ENCODE results near the gene BTBD2. TPM values are rescaled to one million over a fixed set of nuclear protein-coding genes. Genes with fewer than 3 reads are reported as not detected.

BTBD2 gene
- total RNA-seq, 1 donor from 2014 or later: 48.8 TPM

DNA sequence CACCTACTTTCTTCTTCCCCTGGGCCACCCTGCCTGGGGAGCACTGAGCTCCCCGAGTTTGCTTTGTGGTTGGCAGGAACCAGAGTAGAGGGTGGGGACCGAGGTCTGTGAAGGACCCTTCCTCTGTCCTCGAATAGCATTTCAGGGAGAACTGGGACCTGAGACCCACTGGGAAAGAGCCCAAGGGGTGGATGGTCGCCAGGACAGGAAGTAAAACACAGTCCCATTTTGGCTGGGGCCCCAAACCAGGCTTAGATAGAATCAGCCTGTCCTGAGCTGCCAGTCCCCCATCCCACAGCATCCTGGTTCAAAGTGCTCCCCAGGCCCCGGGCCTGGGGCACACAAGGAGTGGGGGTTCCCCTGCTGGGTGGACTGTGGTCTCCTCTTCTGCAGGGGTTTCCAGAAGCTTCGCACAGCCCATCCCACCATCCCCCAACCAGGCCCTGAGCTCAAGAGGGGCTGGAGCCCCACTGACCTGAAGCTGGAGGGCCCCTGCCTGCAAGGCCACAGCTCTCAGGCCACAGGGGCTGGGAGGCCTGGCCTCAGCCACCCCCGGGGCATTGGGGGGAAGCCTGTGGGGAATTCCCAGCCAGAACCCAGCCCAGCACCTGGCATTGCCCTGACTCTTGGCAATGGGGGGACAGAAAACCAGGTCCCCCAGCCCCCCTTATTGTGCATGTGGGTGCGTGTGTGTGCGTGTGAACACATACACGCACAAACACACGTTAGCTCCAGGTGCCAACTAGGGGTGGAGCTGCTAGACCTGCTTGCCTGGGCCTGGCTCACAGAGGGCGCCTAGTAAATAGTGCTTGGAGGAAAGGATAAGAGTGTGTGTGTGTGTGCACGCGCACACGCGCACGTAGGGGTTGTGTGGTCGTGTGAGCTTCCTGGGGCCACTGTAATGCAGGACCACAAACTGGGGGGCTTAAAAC is 36.5 kb upstream of the BTBD2 start:
- peak overlapping the region; percentile 83 for H3K4me3 Mint-ChIP-seq
- TF ChIP-seq EZH2 (IDR thresholded peaks at IDR 0.05) (no peak), EZH2phosphoT487 (IDR thresholded peaks at IDR 0.05) (no peak)
- TF ChIP-seq, protein P1, sequence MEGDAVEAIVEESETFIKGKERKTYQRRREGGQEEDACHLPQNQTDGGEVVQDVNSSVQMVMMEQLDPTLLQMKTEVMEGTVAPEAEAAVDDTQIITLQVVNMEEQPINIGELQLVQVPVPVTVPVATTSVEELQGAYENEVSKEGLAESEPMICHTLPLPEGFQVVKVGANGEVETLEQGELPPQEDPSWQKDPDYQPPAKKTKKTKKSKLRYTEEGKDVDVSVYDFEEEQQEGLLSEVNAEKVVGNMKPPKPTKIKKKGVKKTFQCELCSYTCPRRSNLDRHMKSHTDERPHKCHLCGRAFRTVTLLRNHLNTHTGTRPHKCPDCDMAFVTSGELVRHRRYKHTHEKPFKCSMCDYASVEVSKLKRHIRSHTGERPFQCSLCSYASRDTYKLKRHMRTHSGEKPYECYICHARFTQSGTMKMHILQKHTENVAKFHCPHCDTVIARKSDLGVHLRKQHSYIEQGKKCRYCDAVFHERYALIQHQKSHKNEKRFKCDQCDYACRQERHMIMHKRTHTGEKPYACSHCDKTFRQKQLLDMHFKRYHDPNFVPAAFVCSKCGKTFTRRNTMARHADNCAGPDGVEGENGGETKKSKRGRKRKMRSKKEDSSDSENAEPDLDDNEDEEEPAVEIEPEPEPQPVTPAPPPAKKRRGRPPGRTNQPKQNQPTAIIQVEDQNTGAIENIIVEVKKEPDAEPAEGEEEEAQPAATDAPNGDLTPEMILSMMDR (IDR thresholded peaks at IDR 0.05): no peak
- Histone ChIP-seq H3K27ac (peak overlapping the region; percentile 19), H3K9me3 (ENCODE audit: low read depth) (no peaks in the 10 kb centered on the region), H3K9ac (no peak overlapping the region), H3K27me3 (no peaks in the 10 kb centered on the region), H3F3A (ENCODE audit: low read depth) (peaks cover 10% of the 10 kb centered on the region), H3K4me3 (peak overlapping the region; percentile 36), H3K36me3 (no peaks in the 10 kb centered on the region), H3K4me1 (peaks cover 10% of the 10 kb centered on the region), H3K4me2 (peak overlapping the region; percentile 66), H4K20me1 (ENCODE audit: low read depth) (peaks cover 37% of the 10 kb centered on the region), H3K79me2 (ENCODE audit: low read depth) (peaks cover 39% of the 10 kb centered on the region), H2AFZ (replicated peaks) (no peak overlapping the region)
- no peak for DNase-seq (ENCODE audit: low spot score)
- H3K4me1 Mint-ChIP-seq: peaks cover 28% of the 10 kb centered on the region
- peaks cover 3% of the 10 kb centered on the region for H3K27me3 Mint-ChIP-seq (ENCODE audit: insufficient read depth, low read depth)
- no peaks in the 10 kb centered on the region for H3K36me3 Mint-ChIP-seq
- H3K9me3 Mint-ChIP-seq: no peaks in the 10 kb centered on the region
- H3K27ac Mint-ChIP-seq: peak overlapping the region; percentile 66

- H3K9ac ChIP-seq: peak within 1 kb of the TSS; percentile 85
- no peaks in the 10 kb centered on the region for H3K36me3 Mint-ChIP-seq
- TF ChIP-seq, protein P1 (IDR thresholded peaks at IDR 0.05): peak; percentile 68
- TF ChIP-seq EZH2phosphoT487 (IDR thresholded peaks at IDR 0.05) (no peak), EZH2 (IDR thresholded peaks at IDR 0.05) (no peak)
- H3K79me2 ChIP-seq (ENCODE audit: low read depth): peaks cover 43% of the 10 kb centered on the region
- H3K4me3 ChIP-seq: peak within 1 kb of the TSS; percentile 100
- H3K4me1 ChIP-seq: peaks cover 8% of the 10 kb centered on the region
- H4K20me1 ChIP-seq (ENCODE audit: low read depth): peaks cover 46% of the 10 kb centered on the region
- H3K27me3 ChIP-seq: no peaks in the 10 kb centered on the region
- H3K9me3 ChIP-seq (ENCODE audit: low read depth): no peaks in the 10 kb centered on the region
- DNase-seq (ENCODE audit: low spot score): peak; percentile 97
- H3K4me1 Mint-ChIP-seq: peaks cover 26% of the 10 kb centered on the region
- H3K9me3 Mint-ChIP-seq: no peaks in the 10 kb centered on the region
- H3K27me3 Mint-ChIP-seq (ENCODE audit: insufficient read depth, low read depth): peaks cover 3% of the 10 kb centered on the region
- peak within 1 kb of the TSS; percentile 99 for H3K4me2 ChIP-seq
- H3F3A ChIP-seq (ENCODE audit: low read depth): peaks cover 10% of the 10 kb centered on the region
- H3K4me3 Mint-ChIP-seq: peak within 1 kb of the TSS; percentile 92
- no peak within 1 kb of the TSS for H2AFZ ChIP-seq (replicated peaks)
- no peak within 1 kb of the TSS for H3K27ac Mint-ChIP-seq
- peak within 1 kb of the TSS; percentile 19 for H3K27ac ChIP-seq
- H3K36me3 ChIP-seq: no peaks in the 10 kb centered on the region
Observed at GRCh38 chr19:2050991-2051772, 35.7 kb upstream of the BTBD2 start, which contains the start of gene MKNK2. MKNK2 (minus strand) TSS chr19:2051244; CDS start chr19:2050851, 393 bp downstream.

- H3K36me3 Mint-ChIP-seq: no peaks in the 10 kb centered on the region
- peak; percentile 64 for DNase-seq (ENCODE audit: low spot score)
- no peaks in the 10 kb centered on the region for H3K9me3 Mint-ChIP-seq
- H3K36me3 ChIP-seq: no peaks in the 10 kb centered on the region
- peak overlapping the region; percentile 92 for H3K4me3 Mint-ChIP-seq
- peaks cover 1% of the 10 kb centered on the region for H3K4me1 ChIP-seq
- peaks cover under 1% of the 10 kb centered on the region for H3K27me3 Mint-ChIP-seq (ENCODE audit: insufficient read depth, low read depth)
- no peak for TF ChIP-seq EZH2phosphoT487 (IDR thresholded peaks at IDR 0.05)
- TF ChIP-seq EZH2 (IDR thresholded peaks at IDR 0.05): no peak
- TF ChIP-seq, protein P1 (IDR thresholded peaks at IDR 0.05): no peak
- no peak overlapping the region for H3K27ac ChIP-seq
- H3K27ac Mint-ChIP-seq: no peak overlapping the region
- no peaks in the 10 kb centered on the region for H3K27me3 ChIP-seq
- H3K4me1 Mint-ChIP-seq: peaks cover 22% of the 10 kb centered on the region
- H3F3A ChIP-seq (ENCODE audit: low read depth): peaks cover 10% of the 10 kb centered on the region
- peak overlapping the region; percentile 85 for H3K9ac ChIP-seq
- H3K9me3 ChIP-seq (ENCODE audit: low read depth): no peaks in the 10 kb centered on the region
- H3K4me3 ChIP-seq: peak overlapping the region; percentile 100
- H2AFZ ChIP-seq (replicated peaks): no peak overlapping the region
- peaks cover 53% of the 10 kb centered on the region for H4K20me1 ChIP-seq (ENCODE audit: low read depth)
- H3K79me2 ChIP-seq (ENCODE audit: low read depth): peaks cover 43% of the 10 kb centered on the region
- peak overlapping the region; percentile 99 for H3K4me2 ChIP-seq
Observed at GRCh38 chr19:2050349-2050990, 35.0 kb upstream of the BTBD2 start.
